HG03575 (cell line): Measurements from ENCODE around the gene RNASE12.
"Not testable (repeated sequence)": the region's sequence is repeated elsewhere in the genome, so short reads cannot be mapped to it uniquely, and the experiment has no call there.

Source experiments
- ATAC-seq: cut with Tn5 transposase; IDR thresholded peaks from one replicate; pipeline ENCODE4 v1.9.1; 2021; ENCODE audit not compliant: unreplicated experiment, insufficient number of reproducible peaks, low FRiP score; ENCODE audit errors: extremely low read depth

Gene RNASE12

DNA sequence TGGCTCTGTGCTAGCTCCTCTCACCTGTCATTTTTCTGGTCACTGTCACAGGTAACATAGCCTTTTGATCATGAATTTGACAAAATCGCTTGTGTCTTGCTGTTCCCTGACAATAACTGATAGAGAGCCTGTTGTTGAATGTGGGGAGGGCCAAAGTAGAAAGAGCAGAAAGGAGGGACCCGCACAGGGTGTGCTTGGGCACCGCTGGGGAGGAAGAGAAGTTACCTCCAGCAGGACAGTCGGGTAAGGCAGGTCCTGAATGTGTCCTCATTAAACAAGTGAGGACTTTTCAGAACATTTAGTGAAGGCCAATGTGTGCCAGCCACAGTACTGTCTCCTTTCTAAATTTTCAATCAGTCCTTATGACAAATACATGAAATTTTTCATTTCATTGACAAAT is at the start of gene RNASE12:
Gene RNASE12, minus strand, starts transcription at position 142 of the 400 bp plus-strand sequence. CDS start 653 bp downstream, outside the sequence.
- ATAC-seq = no peak

GRCh38 chr14:20632831-20633691 is 41.9 kb upstream of the RNASE12 start:
- no peak for ATAC-seq

GRCh38 chr14:20632448-20632830 is 41.3 kb upstream of the RNASE12 start:
- ATAC-seq = no peak

GRCh38 chr14:20631880-20632389 is 40.8 kb upstream of the RNASE12 start:
- ATAC-seq = no peak

GRCh38 chr14:20631023-20631879 is 40.1 kb upstream of the RNASE12 start:
- no peak for ATAC-seq

GRCh38 chr14:20630340-20631022 is 39.3 kb upstream of the RNASE12 start:
- ATAC-seq = no peak

GRCh38 chr14:20628063-20628854 is 37.1 kb upstream of the RNASE12 start:
- ATAC-seq = no peak

DNA sequence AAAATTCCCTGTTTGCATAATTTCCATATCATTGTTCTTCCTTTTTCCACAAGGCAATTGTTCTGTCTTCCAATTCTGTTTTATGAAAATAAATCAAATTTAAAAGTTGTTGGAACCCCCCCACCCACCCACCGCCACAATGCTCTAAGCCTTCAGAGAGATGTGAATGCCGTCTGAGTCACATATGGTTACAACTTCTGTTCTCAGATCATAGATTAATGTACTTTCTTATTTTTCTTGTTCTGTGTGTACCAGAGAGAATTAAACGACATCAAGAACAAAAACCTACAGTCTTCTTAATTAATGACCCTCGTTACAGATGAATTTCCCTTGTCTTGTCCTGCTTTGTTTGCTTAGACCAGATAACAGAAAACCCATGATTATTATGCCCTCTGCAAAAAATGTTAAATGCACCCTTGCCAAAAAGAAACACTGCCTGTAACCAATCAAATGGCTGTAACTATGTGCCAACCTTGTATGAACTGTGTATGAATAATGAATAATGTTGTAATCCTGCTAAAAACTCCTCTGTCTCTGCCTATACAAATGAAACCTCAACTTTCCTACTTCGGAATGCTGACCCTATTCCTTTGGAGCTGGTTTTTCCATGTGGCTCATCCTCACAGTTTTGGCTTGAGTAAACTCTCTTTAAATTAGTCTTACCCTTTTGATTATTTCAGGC is 36.3 kb upstream of the RNASE12 start:
- no peak for ATAC-seq

DNA sequence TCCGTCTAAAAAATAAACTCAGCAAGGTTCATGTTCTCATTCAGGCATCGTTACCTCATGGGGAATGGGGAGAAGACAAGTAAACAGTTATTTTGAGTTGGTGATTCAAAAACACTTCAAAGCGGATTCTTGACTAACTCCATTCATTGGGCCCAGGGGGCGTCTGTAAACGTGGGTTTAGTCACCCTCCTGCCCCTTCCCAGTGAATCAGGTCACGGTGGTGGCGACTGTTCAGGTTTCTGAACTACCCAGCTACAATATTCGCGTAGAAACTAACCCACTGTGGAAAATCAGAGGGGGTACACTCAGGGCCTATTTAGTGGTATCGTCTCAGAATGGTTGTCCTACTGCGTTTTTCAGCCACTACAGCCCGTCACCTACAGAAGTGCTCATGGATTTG is 35.1 kb upstream of the RNASE12 start:
- ATAC-seq = no peak

- no peak for ATAC-seq
These were observed 33.4 kb upstream of the RNASE12 start for GRCh38 chr14:20624495-20625070.

DNA sequence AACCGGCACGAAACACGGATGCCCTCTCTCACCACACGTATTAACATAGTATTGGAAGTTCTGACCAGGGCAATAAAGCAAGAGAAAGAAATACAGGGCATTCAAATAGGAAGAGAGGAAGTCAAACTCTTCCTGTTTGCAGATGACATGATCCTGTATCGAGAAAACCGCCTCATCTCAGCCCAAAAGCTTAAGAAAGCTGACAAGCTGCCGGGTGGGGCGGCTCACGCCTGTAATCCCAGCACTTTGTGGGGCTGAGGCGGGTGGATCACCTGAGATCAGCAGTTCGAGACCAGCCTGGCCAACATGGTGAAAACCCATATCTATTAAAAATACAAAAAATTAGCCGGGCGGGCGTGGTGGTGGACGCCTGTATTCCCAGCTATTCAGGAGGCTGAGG is 32.6 kb upstream of the RNASE12 start:
- ATAC-seq = no peak

GRCh38 chr14:20622816-20623291 is 31.7 kb upstream of the RNASE12 start:
- ATAC-seq = no peak

GRCh38 chr14:20620798-20621478 is 29.8 kb upstream of the RNASE12 start:
- no peak for ATAC-seq

- not testable (repeated sequence) for ATAC-seq
These were observed 28.5 kb upstream of the RNASE12 start for GRCh38 chr14:20619688-20620087.

DNA sequence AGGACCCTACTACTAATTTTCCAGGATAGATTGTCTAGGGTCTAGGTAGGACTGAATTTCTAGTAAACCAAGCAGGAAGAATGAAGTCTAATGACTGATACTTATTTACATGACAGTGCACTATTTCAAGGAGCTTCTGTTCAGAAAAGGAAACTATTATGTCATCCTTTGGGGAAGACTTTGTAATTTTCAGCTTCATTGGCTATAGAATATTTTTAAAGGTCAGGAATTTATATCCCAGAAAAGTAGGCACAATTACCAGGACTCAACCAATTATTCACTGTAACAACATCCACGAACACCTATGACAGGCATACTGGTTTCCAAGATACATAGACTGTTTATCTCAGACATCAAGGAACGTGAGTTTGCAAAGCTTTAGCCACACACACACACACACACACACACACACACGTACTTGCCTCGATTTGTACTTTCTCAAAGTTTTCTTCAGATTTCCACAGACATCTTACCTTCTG is 27.1 kb upstream of the RNASE12 start:
- no peak for ATAC-seq

- no peak for ATAC-seq
These were observed 26.2 kb upstream of the RNASE12 start for GRCh38 chr14:20617138-20618003.
